C4-2B (cell line): ENCODE data around the gene TMEM107.

Experiments used
- H3K27ac ChIP-seq: fragments of 450-650 bp; 2 replicates; pipeline ENCODE4 v1.5.1; 2017
- ZFX ChIP-seq: fragments of 450-650 bp; IDR thresholded peaks from 2 replicates; pipeline ENCODE4 v1.6.1; 2017
- TF ChIP-seq, protein P1 (sequence below): fragments of 450-650 bp; conservative IDR thresholded peaks from 2 replicates; pipeline ENCODE4 v1.5.1; 2017; ENCODE audit warnings: mild to moderate bottlenecking

TMEM107 gene

DNA sequence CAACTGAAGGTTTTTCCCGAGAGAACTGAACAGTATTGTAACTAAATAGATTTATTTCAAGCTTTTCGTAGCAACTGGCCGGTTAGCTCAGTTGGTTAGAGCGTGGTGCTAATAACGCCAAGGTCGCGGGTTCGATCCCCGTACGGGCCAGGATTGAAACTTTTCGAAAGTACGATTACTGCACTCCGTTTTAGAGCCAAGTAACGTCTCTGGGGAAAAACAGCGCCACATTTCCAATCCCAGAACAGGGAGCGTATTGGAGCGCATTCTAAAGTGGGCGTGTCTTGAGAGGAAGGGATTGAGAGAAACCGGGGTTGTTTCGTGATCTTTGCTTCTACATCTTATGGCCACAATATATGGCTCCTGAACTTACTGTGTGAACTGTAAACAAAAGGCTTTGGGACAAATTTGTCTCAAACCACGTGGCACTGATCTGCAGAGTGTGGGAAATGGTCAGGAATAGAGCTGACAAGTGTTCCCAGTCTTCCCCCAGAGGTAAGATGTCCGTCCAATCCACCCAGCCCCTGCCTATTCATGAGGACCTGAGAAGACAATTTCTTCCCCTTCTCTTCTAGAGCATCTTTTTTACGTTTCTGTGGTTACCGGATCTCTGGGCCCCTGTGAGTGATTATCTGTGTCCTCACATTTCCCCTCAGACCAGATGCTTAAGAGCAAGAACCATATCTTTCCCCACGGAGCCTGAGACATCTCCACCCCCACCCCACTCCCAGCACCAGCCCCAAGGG lies 11.5 kb upstream of the TMEM107 start:
- TF ChIP-seq ZFX, result no peak
- TF ChIP-seq, protein P1, sequence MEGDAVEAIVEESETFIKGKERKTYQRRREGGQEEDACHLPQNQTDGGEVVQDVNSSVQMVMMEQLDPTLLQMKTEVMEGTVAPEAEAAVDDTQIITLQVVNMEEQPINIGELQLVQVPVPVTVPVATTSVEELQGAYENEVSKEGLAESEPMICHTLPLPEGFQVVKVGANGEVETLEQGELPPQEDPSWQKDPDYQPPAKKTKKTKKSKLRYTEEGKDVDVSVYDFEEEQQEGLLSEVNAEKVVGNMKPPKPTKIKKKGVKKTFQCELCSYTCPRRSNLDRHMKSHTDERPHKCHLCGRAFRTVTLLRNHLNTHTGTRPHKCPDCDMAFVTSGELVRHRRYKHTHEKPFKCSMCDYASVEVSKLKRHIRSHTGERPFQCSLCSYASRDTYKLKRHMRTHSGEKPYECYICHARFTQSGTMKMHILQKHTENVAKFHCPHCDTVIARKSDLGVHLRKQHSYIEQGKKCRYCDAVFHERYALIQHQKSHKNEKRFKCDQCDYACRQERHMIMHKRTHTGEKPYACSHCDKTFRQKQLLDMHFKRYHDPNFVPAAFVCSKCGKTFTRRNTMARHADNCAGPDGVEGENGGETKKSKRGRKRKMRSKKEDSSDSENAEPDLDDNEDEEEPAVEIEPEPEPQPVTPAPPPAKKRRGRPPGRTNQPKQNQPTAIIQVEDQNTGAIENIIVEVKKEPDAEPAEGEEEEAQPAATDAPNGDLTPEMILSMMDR, result peak; percentile 11; the same call in 1 of the 2 replicates
- H3K27ac ChIP-seq, result peak overlapping the region; percentile 91

DNA sequence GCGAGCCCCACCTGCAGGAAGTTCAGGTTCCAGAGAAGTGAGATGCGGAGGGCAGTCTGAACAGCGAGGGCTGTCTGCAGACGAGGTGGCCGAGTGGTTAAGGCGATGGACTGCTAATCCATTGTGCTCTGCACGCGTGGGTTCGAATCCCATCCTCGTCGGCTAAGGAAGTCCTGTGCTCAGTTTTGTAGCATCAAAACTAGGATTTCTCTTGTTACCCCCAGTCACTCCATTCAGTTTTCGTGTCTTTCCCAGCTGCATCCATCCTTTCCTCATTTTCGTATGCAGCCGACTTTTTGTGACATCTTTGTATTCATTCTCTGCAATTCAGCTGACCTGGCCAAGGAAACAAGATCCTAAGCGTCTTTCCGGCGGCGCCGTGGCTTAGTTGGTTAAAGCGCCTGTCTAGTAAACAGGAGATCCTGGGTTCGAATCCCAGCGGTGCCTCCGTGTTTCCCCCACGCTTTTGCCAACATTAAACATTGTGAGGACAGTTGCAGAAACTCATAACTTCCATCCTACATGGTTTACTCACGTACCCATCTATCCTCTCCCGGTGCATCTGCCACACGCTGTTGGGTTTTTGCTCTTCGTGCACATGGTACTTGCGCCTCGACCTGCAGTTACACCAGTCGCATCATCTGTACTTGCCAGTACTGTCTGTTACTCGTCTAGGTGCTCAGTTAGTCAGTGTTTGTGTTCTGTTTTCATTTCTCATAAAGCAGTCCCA lies 10.8 kb upstream of the TMEM107 start:
- peak overlapping the region; percentile 76 for H3K27ac ChIP-seq
- no peak for TF ChIP-seq ZFX
- TF ChIP-seq, protein P1, result 0 out of 2 replicates have a peak, but pooled peaks have one; percentile 16

DNA sequence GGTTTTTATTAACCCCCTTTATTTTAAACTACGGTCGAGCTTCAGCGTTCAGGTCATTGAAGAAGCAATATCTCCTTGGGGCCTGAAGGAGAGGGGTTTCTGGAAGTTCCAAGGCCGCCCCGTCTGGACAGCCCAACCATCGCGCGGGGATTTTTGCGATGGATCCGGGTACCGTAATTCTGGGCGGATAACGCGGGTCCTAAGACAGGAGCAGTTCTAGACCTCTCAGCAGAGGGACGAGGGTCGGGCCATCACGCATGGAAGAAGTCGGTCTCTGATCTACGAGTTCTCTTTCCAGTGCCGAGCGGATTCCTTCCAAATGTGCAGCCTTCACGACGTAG lies 10.2 kb upstream of the TMEM107 start:
- TF ChIP-seq, protein P1, result no peak; the same call in 1 of the 2 replicates
- TF ChIP-seq ZFX, result no peak
- H3K27ac ChIP-seq, result peak overlapping the region; percentile 76

DNA sequence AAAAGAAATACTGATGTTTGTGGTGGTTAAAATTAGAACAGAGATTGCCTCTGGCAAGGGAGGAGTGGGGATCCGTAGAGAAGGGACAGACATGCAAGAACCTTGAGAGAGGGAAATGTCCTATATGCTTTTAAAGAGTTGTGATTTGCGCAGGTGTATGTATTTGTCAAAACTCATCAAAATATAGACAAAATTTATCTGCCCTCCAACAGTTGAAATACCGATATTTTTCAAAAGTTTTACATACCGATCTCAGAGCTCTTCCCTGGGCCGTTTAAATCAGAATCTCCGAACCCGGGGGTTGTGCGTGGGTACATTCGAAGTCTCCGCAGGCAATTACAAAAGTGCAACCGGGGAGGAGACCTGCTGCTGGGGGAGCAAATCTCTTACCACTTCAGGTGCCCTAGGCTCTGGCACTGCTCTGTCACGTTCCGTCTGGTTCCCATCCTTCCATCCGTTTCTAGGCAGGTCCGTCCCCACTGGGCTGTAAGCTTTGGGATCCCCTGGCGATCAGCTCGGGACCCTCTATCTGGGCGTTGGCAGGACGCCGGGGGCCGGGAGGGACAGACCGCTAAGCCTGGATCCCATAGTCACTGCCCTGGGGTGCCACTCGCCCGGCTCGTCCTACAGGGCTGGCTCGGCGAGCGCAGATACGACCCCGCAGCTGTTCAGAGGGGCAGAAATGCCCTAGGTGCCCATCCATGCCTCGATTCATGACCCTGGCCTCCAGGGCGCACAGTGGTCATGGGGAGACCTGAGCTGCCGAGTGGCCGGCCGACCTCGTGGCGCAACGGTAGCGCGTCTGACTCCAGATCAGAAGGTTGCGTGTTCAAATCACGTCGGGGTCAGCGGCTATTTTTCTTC lies 9.6 kb upstream of the TMEM107 start:
- H3K27ac ChIP-seq, result peak overlapping the region; percentile 76
- no peak for TF ChIP-seq ZFX
- TF ChIP-seq, protein P1, result no peak

DNA sequence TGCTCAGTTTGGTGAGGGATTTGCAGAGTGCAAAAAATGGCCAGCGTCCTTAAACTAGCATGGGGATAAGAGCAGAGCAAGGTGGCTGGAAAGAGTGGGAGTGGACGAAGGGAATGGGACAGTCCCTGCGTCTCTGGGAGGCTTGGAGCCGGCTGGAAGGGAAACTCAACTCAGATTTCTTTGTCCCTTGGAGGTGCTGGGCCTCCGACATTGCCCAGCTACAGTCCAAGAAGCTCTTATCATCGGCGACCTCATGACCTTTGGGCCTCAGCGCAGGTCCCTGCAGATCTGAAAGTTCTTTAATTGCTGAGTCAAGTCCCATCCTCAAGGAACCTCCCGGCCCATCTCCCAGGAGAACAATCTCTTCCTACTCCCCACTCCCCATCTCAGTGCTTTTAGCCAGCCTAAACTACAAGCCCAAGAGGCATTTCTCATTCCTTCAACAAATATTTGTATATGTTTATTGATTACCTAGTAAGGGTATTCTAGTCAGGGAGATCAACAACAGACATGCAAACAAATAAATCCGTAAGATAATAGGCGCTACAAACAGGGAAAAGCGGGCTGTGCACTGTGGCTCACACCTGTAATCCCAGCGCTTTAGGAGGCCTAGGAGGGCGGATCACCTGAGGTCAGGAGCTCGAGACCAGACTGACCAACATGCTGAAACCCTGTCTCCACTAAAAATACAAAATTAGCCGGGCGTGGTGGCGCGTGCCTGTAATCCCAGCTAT lies 985 bp upstream of the TMEM107 start:
- H3K27ac ChIP-seq, result peak overlapping the region; percentile 88
- TF ChIP-seq ZFX, result no peak
- TF ChIP-seq, protein P1, result no peak

DNA sequence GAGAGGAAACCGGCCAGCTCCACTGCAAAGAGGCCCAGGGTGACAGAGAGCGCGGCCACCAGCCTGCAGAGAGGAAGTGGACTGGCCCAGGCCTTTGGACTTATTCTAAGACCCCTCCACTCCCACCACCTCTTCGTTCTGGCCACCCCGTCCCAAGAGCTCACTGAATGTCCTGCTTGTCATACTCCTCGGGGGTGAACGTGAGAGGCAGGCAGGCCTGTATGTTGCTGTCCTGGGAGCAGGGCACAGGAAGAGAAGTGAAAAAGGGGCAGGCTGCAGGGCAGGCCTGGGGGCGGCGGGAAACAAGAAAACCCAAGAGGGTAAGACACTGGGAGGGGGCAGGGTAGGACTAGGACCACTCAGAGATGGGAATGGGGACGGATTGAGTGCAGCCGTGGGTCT lies 384 bp downstream of the TMEM107 start:
- peak overlapping the region; percentile 88 for H3K27ac ChIP-seq
- TF ChIP-seq, protein P1, result no peak
- TF ChIP-seq ZFX, result no peak
